ENCODE measurements around the gene ATXN7L1. TPM values are rescaled to one million over a fixed set of nuclear protein-coding genes. Genes with fewer than 3 reads are reported as not detected.

The ATXN7L1 gene
- total and polyA plus RNA-seq, 2 of the 4 experiments (the other 2 are of a cell fraction) = 3.5 to 4.3 TPM

- no peak overlapping the region for H3K27ac ChIP-seq (ENCODE audit: insufficient read depth, low read length)
- dilution Hi-C loops (cut with HindIII; ENCODE audit: low sequenced_read_pairs, unreplicated experiment) = no loop called here
Measured at GRCh38 chr7:105719395-105719794, 157.0 kb downstream of the ATXN7L1 start.

More at GRCh38 chr7:105719395-105719794, 157.0 kb downstream of the ATXN7L1 start:
- H3K9ac ChIP-seq (ENCODE audit: low read depth, low read length) = no peak overlapping the region
- no peak for ATAC-seq (ENCODE audit: low read depth)
- no peak overlapping the region for H3K4me3 ChIP-seq (ENCODE audit: insufficient read depth, low read depth, low read length)
- TF ChIP-seq RFX5 (IDR thresholded peaks at IDR 0.05; ENCODE audit: low read depth, low read length) (no peak), MXI1 (IDR thresholded peaks at IDR 0.05; ENCODE audit: borderline replicate concordance, low read depth, low read length) (no peak), MAZ (IDR thresholded peaks at IDR 0.05; ENCODE audit: borderline replicate concordance, low read depth, low read length) (no peak), RCOR1 (IDR thresholded peaks at IDR 0.05; ENCODE audit: insufficient replicate concordance, low read length) (no peak), NFE2L2 (IDR thresholded peaks at IDR 0.05; ENCODE audit: low read depth, low read length) (no peak), CHD1 (IDR thresholded peaks at IDR 0.05; ENCODE audit: low read depth, low read length) (no peak), FOS (IDR thresholded peaks at IDR 0.05; ENCODE audit: low read depth, low read length) (no peak), POLR2A (IDR thresholded peaks at IDR 0.05; ENCODE audit: low read depth, low read length) (no peak), MAFK (IDR thresholded peaks at IDR 0.05; ENCODE audit: low read depth, low read length) (no peak), ELK1 (IDR thresholded peaks at IDR 0.05; ENCODE audit: borderline replicate concordance, low read depth, low read length) (no peak)
- TF ChIP-seq, protein P1, sequence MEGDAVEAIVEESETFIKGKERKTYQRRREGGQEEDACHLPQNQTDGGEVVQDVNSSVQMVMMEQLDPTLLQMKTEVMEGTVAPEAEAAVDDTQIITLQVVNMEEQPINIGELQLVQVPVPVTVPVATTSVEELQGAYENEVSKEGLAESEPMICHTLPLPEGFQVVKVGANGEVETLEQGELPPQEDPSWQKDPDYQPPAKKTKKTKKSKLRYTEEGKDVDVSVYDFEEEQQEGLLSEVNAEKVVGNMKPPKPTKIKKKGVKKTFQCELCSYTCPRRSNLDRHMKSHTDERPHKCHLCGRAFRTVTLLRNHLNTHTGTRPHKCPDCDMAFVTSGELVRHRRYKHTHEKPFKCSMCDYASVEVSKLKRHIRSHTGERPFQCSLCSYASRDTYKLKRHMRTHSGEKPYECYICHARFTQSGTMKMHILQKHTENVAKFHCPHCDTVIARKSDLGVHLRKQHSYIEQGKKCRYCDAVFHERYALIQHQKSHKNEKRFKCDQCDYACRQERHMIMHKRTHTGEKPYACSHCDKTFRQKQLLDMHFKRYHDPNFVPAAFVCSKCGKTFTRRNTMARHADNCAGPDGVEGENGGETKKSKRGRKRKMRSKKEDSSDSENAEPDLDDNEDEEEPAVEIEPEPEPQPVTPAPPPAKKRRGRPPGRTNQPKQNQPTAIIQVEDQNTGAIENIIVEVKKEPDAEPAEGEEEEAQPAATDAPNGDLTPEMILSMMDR (conservative IDR thresholded peaks at IDR 0.05; ENCODE audit: low read depth, low read length) = no peak
- H2AFZ ChIP-seq (replicated peaks; ENCODE audit: low read length, poor library complexity) = no peak overlapping the region
- 0 out of 2 replicates have a peak, but pooled peaks cover 4% of the 10 kb centered on the region for H3K9me1 ChIP-seq (ENCODE audit: insufficient read depth, low read length)
- H3K4me1 ChIP-seq (ENCODE audit: control insufficient read depth, insufficient read depth, low read length) = peaks cover 2% of the 10 kb centered on the region; the same call in 1 of the 2 replicates
- no peak overlapping the region for H3K4ac ChIP-seq (ENCODE audit: low read depth, low read length)
- no peaks in the 10 kb centered on the region for H3K9me3 ChIP-seq (ENCODE audit: control insufficient read depth, insufficient read depth, low read length)
- CTCF ChIA-PET = no interaction called here
- no peaks in the 10 kb centered on the region for H3K27me3 ChIP-seq (ENCODE audit: control insufficient read depth, insufficient read depth, low read length)
- H3K4me2 ChIP-seq (ENCODE audit: low read depth, low read length) = no peak overlapping the region
- no peak overlapping the region for H2BK15ac ChIP-seq (ENCODE audit: low read depth, low read length)
- H2BK120ac ChIP-seq (ENCODE audit: low read depth, low read length) = no peak overlapping the region
- no peak overlapping the region for H2AK5ac ChIP-seq (ENCODE audit: low read depth, low read length)
- H2AK9ac ChIP-seq (replicated peaks; ENCODE audit: low read depth, low read length, poor library complexity) = no peak overlapping the region
- H3K79me1 ChIP-seq (ENCODE audit: low read depth in 1 of 2, low read length in 2 of 2) = no peaks in the 10 kb centered on the region; a peak in 1 of 4 replicates
- intact Hi-C loops (cut with micrococcal nuclease) = no loop called here
- no CpG with 5 or more reads among the region's 2 CpGs for WGBS, 2 experiments (ENCODE audit: extremely low coverage in 2 of 2, insufficient read length in 1 of 2)
- no peaks in the 10 kb centered on the region for H3K36me3 ChIP-seq (ENCODE audit: control insufficient read depth, insufficient read depth, low read length)
- no peaks in the 10 kb centered on the region for H4K20me1 ChIP-seq (ENCODE audit: insufficient read depth, low read length)
- H4K8ac ChIP-seq (ENCODE audit: low read depth in 2 of 2, low read length in 2 of 2) = no peak overlapping the region
- in situ Hi-C loops (cut with MboI; ENCODE audit: low sequenced_read_pairs) = no loop called here
- BruUV-seq (replicated peaks) = no TSS peak
- H2BK5ac ChIP-seq (ENCODE audit: low read depth, low read length, poor library complexity, severe bottlenecking) = no peak overlapping the region
- H3K18ac ChIP-seq (ENCODE audit: low read depth, low read length) = no peak overlapping the region
- no peak overlapping the region for H4K91ac ChIP-seq (ENCODE audit: insufficient read depth, low read depth, low read length)
- no peak overlapping the region for H3K56ac ChIP-seq (ENCODE audit: extremely low read depth, insufficient read depth, low read length)
- DNase-seq = no peak
- H4K5ac ChIP-seq (ENCODE audit: low read depth, low read length) = no peak overlapping the region
- H3K23ac ChIP-seq (ENCODE audit: low read depth, low read length) = no peak overlapping the region
- POLR2A ChIA-PET (ENCODE audit: unreplicated experiment) = no interaction called here
- H2BK20ac ChIP-seq (ENCODE audit: low read depth, low read length) = no peak overlapping the region
- H3K14ac ChIP-seq (replicated peaks; ENCODE audit: low read depth, low read length) = no peak overlapping the region

Data from IMR-90 (cell line).